ENCODE measurements around the gene PERCC1. TPM values are rescaled to one million over a fixed set of nuclear protein-coding genes. Genes with fewer than 3 reads are reported as not detected.

The PERCC1 gene
- total RNA-seq, 1 experiment from 2014 or later: not detected

DNA sequence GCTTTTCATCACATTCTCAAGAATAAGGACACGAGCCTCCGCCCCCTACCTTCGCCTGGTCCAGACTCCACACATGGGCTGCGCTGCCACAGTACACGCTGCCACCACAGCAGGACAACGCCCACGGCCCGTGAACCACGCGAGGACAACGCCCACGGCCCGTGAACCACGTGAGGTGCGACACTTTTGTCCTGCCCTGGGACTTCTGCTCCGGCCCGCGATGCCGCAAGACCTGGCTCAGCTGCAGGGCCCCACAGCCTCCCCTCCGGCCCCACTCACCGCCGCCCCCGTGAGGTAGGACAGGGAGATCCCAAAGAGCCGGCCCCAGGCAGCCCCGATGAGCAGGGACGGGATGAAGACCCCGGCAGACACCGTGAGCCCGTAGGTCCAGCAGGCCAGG is 19.3 kb downstream of the PERCC1 start (continued):
- no peak for TF ChIP-seq JAZF1 (CRISPR knock-in tag; IDR thresholded peaks at IDR 0.05)
- TF ChIP-seq, protein P1, sequence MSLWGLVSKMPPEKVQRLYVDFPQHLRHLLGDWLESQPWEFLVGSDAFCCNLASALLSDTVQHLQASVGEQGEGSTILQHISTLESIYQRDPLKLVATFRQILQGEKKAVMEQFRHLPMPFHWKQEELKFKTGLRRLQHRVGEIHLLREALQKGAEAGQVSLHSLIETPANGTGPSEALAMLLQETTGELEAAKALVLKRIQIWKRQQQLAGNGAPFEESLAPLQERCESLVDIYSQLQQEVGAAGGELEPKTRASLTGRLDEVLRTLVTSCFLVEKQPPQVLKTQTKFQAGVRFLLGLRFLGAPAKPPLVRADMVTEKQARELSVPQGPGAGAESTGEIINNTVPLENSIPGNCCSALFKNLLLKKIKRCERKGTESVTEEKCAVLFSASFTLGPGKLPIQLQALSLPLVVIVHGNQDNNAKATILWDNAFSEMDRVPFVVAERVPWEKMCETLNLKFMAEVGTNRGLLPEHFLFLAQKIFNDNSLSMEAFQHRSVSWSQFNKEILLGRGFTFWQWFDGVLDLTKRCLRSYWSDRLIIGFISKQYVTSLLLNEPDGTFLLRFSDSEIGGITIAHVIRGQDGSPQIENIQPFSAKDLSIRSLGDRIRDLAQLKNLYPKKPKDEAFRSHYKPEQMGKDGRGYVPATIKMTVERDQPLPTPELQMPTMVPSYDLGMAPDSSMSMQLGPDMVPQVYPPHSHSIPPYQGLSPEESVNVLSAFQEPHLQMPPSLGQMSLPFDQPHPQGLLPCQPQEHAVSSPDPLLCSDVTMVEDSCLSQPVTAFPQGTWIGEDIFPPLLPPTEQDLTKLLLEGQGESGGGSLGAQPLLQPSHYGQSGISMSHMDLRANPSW (CRISPR knock-in tag; conservative IDR thresholded peaks at IDR 0.05; ENCODE audit: low read depth): no peak

DNA sequence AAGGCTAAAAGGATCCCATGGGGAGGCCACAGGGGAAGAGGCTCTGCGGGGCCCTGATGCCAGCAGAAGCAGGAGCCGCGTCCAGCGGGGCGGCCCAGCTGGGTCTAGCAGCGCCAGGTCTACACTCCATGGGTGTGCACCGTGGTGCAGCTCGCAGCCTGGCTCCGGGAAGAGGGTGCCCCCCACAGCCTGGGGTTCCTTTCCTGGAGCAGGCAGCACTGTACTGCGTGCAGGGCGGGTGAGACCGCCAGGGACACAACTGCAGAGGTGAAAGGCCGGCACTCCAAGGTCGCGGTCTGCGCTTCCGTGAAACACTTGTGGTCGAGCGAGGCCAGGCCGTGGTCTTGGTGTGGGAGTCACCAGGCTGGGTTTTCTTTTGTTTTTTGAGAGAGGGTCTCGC is 20.0 kb downstream of the PERCC1 start:
- Mint-ChIP-seq H3K4me1 (no peaks in the 10 kb centered on the region), H3K27ac (no peak overlapping the region), H3K4me3 (no peak overlapping the region), H3K27me3 (ENCODE audit: low read depth) (no peaks in the 10 kb centered on the region), H3K9me3 (no peaks in the 10 kb centered on the region), H3K36me3 (peaks cover 6% of the 10 kb centered on the region; the same call in 1 of the 2 replicates)
- DNase-seq (ENCODE audit: low spot score) (no peak), ATAC-seq (no peak)
- TF ChIP-seq ZNF416 (CRISPR knock-in tag; IDR thresholded peaks at IDR 0.05): no peak
- TF ChIP-seq, protein P2, sequence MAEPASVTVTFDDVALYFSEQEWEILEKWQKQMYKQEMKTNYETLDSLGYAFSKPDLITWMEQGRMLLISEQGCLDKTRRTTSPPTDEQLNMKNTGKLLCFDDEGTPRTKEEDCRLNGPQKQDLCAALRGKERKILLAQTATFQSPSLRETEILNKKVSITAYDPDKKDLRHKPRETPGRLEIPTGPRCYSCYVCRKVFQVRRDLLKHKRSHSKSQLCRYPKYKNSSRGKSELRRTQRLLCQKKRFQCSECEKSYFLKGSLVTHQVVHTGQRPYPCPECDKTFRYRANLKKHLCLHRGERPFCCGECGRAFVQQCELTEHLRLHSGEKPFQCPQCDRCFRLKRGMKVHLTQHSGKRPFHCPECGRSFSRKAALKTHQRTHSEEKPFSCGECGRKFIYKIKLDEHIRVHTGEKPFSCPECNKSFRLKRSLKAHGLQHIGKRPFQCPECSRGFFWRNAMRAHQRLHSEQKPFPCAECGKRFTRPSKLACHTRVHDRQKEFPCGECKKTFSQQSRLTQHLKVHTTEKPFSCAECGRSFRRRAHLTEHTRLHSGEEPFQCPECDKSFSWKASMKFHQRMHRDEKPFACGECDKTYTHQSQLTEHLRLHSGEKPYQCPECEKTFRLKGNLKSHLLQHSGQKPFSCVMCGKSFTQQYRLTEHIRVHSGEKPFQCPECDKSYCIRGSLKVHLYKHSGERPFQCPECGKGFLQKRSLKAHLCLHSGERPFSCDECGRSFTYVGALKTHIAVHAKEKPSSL (CRISPR knock-in tag; conservative IDR thresholded peaks at IDR 0.05): no peak
- TF ChIP-seq GRHL2 (CRISPR knock-in tag; IDR thresholded peaks at IDR 0.05; ENCODE audit: insufficient replicate concordance, severe bottlenecking): no peak
- TF ChIP-seq, protein P3, sequence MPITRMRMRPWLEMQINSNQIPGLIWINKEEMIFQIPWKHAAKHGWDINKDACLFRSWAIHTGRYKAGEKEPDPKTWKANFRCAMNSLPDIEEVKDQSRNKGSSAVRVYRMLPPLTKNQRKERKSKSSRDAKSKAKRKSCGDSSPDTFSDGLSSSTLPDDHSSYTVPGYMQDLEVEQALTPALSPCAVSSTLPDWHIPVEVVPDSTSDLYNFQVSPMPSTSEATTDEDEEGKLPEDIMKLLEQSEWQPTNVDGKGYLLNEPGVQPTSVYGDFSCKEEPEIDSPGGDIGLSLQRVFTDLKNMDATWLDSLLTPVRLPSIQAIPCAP (CRISPR knock-in tag; IDR thresholded peaks at IDR 0.05): no peak
- TF ChIP-seq ZBTB21 (CRISPR knock-in tag; IDR thresholded peaks at IDR 0.05; ENCODE audit: borderline replicate concordance): no peak
- TF ChIP-seq FOXJ3 (CRISPR knock-in tag; IDR thresholded peaks at IDR 0.05; ENCODE audit: borderline replicate concordance): no peak
- no peak for TF ChIP-seq TP53 (CRISPR knock-in tag; IDR thresholded peaks at IDR 0.05)
- TF ChIP-seq TEAD4 (CRISPR knock-in tag; IDR thresholded peaks at IDR 0.05): no peak
- TF ChIP-seq, protein P4, sequence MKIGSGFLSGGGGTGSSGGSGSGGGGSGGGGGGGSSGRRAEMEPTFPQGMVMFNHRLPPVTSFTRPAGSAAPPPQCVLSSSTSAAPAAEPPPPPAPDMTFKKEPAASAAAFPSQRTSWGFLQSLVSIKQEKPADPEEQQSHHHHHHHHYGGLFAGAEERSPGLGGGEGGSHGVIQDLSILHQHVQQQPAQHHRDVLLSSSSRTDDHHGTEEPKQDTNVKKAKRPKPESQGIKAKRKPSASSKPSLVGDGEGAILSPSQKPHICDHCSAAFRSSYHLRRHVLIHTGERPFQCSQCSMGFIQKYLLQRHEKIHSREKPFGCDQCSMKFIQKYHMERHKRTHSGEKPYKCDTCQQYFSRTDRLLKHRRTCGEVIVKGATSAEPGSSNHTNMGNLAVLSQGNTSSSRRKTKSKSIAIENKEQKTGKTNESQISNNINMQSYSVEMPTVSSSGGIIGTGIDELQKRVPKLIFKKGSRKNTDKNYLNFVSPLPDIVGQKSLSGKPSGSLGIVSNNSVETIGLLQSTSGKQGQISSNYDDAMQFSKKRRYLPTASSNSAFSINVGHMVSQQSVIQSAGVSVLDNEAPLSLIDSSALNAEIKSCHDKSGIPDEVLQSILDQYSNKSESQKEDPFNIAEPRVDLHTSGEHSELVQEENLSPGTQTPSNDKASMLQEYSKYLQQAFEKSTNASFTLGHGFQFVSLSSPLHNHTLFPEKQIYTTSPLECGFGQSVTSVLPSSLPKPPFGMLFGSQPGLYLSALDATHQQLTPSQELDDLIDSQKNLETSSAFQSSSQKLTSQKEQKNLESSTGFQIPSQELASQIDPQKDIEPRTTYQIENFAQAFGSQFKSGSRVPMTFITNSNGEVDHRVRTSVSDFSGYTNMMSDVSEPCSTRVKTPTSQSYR (CRISPR knock-in tag; IDR thresholded peaks at IDR 0.05): no peak
- TF ChIP-seq, protein P5, sequence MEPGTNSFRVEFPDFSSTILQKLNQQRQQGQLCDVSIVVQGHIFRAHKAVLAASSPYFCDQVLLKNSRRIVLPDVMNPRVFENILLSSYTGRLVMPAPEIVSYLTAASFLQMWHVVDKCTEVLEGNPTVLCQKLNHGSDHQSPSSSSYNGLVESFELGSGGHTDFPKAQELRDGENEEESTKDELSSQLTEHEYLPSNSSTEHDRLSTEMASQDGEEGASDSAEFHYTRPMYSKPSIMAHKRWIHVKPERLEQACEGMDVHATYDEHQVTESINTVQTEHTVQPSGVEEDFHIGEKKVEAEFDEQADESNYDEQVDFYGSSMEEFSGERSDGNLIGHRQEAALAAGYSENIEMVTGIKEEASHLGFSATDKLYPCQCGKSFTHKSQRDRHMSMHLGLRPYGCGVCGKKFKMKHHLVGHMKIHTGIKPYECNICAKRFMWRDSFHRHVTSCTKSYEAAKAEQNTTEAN (CRISPR knock-in tag; IDR thresholded peaks at IDR 0.05): no peak
- TF ChIP-seq CREM (CRISPR knock-in tag; IDR thresholded peaks at IDR 0.05): no peak
- ChIA-PET CTCF (no interaction called here), POLR2A (no interaction called here)
